Sigmoid colon (tissue), 7 donors: ENCODE data around the gene LEF1. TPM values are rescaled to one million over a fixed set of nuclear protein-coding genes. Genes with fewer than 3 reads are reported as not detected.

ENCODE experiments used
- DNase-seq: peaks from one replicate; pipeline ENCODE4 v3.0.0-alpha.2; 2019
- H3K27ac ChIP-seq, 4 donors: fragments of 200-600 bp; sonication (generic); one replicate each; pipeline ENCODE4 v1.5.1; 2016 to 2019; ENCODE audit warnings: mild to moderate bottlenecking in 1 of 4
- H3K27me3 ChIP-seq, 3 donors: fragments of 200-600 bp; sonication (generic); one replicate each; pipeline ENCODE4 v1.5.1; 2019; ENCODE audit warnings: mild to moderate bottlenecking in 1 of 3
- H3K36me3 ChIP-seq, 4 donors: fragments of 200-600 bp; sonication (generic); one replicate each; pipeline ENCODE4 v1.5.1; 2016 to 2019
- H3K4me1 ChIP-seq, 4 donors: fragments of 200-600 bp; sonication (generic); one replicate each; pipeline ENCODE4 v1.5.1; 2017 to 2019
- H3K4me3 ChIP-seq, 4 donors: fragments of 200-600 bp; sonication (generic); one replicate each; pipeline ENCODE4 v1.5.1; 2017 to 2019; ENCODE audit warnings: mild to moderate bottlenecking in 2 of 4, moderate library complexity in 1 of 4
- H3K9me3 ChIP-seq, 4 donors: fragments of 200-600 bp in 3 of 4; sonication (generic) in 3 of 4; one replicate each; pipeline versions ENCODE4 v1.5.1 to v1.6.1; 2013 to 2019
- CTCF ChIP-seq, 4 experiments: fragments of 450-650 bp in 3 of 4; fragments of 200-600 bp in 1 of 4; IDR thresholded peaks; one replicate each; pipeline ENCODE4 v1.5.1; 2016 to 2019; ENCODE audit warnings: antibody characterized with exemption in 4 of 4, mild to moderate bottlenecking in 3 of 4, moderate library complexity in 2 of 4
- EP300 ChIP-seq, 4 donors: sonication (generic); formaldehyde crosslinking; IDR thresholded peaks; one replicate each; pipeline ENCODE4 v1.6.1; 2017; ENCODE audit warnings: antibody characterized with exemption in 4 of 4
- POLR2A ChIP-seq, 2 donors: fragments of 450-650 bp; IDR thresholded peaks; one replicate each; pipeline ENCODE4 v1.6.1; 2016; ENCODE audit warnings: antibody characterized with exemption in 2 of 2, mild to moderate bottlenecking in 2 of 2, moderate library complexity in 2 of 2
- POLR2AphosphoS5 ChIP-seq, 4 donors: sonication (generic); formaldehyde crosslinking; IDR thresholded peaks; one replicate each; pipeline ENCODE4 v1.6.1; 2017; ENCODE audit warnings: antibody characterized with exemption in 4 of 4
- WGBS, 2 donors: extraction: QIAGEN DNeasy Blood & Tissue Kit; methylation state at CpG; one replicate each; pipeline ENCODE4 v1.1.7; 2013; 5-methylcytosine and 5-hydroxymethylcytosine counted together
- intact Hi-C: fragments of 100-400 bp; cut with DNase I; formaldehyde crosslinking; loops from one replicate; pipeline ENCODE4 v1.15.1; 2023
- polyA plus RNA-seq, 3 donors: library from polyadenylated mRNA; stranded (reverse); fragments of 200-250 nt; gene quantifications; one replicate each; pipeline ENCODE4 v1.2.3, GENCODE V29; 2013
- total RNA-seq, 4 donors: library from RNA; depleted of rRNA; stranded (reverse); fragments of >200 nt; gene quantifications; one replicate each; pipeline ENCODE4 v1.1.0, GENCODE V29; 2016
- donor health status: healthy with polysubstance abuse.
- donor health status: Bipolar disorder and iron deficiency.
- donor health status: healthy.

Gene LEF1
- total and polyA plus RNA-seq, 7 donors, result 0.83 to 25.3 (median 3.2) TPM; not detected in 1

DNA sequence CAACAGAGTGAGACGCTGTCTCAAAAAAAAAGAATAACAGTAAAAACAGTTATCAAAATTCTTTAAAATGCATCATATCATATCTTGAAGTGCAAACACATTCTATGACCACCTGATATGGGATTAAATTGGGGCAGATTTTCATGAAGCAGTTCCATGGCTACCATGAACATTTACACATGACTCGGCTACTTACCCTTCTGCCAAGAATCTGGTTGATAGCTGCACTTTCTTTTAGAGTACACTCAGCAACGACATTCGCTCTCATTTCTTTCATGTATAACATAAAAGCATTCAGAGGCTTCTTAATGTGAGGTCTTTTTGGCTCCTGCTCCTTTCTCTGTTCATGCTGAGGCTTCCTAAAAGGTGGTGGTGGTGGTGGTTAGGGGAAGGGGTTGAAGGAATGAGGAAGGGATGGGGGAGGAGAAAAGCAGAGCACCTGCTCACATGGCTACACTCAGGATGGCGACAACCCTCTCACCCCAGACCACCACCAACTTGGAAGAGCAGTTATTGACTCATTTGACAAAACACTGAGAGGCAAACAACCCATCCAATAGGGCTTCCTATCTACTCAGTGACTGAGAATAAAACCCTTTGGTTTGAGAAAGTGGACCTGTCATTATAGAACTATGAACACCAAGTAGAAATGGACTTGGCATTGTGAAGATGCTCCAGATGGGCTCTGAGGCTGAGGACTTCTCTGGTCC lies 90.6 kb downstream of the LEF1 start:
- Histone ChIP-seq H3K36me3 (no peaks in the 10 kb centered on the region), H3K4me1 (no peaks in the 10 kb centered on the region), H3K4me3 (no peak overlapping the region), H3K27ac (no peak overlapping the region), H3K27me3 (no peaks in the 10 kb centered on the region), H3K9me3 (no peaks in the 10 kb centered on the region)
- DNase-seq, result no peak
- TF ChIP-seq CTCF (IDR thresholded peaks at IDR 0.05), result no peak
- TF ChIP-seq EP300 (IDR thresholded peaks at IDR 0.05), result no peak
- no peak for TF ChIP-seq POLR2AphosphoS5 (IDR thresholded peaks at IDR 0.05)
- no peak for TF ChIP-seq POLR2A (IDR thresholded peaks at IDR 0.05)
- intact Hi-C loops, result no loop called here
- 73 to 80% methylated on average over 5 of the region's 5 CpGs for WGBS, 2 donors

GRCh38 chr4:108072300-108072699 lies 96.4 kb downstream of the LEF1 start:
- Histone ChIP-seq H3K4me1 (peaks cover 0 to 5% (median 0%) of the 10 kb centered on the region in 4 donors), H3K36me3 (no peaks in the 10 kb centered on the region), H3K27me3 (peaks cover 0 to 4% (median 0%) of the 10 kb centered on the region in 3 donors), H3K9me3 (no peaks in the 10 kb centered on the region), H3K4me3 (no peak overlapping the region), H3K27ac (no peak overlapping the region)
- intact Hi-C loops, result no loop called here
- DNase-seq, result no peak
- 19 to 36% methylated on average over 4 of the region's 4 CpGs for WGBS, 2 donors
- TF ChIP-seq POLR2A (IDR thresholded peaks at IDR 0.05) (no peak), POLR2AphosphoS5 (IDR thresholded peaks at IDR 0.05) (no peak), CTCF (IDR thresholded peaks at IDR 0.05) (no peak), EP300 (IDR thresholded peaks at IDR 0.05) (no peak)

DNA sequence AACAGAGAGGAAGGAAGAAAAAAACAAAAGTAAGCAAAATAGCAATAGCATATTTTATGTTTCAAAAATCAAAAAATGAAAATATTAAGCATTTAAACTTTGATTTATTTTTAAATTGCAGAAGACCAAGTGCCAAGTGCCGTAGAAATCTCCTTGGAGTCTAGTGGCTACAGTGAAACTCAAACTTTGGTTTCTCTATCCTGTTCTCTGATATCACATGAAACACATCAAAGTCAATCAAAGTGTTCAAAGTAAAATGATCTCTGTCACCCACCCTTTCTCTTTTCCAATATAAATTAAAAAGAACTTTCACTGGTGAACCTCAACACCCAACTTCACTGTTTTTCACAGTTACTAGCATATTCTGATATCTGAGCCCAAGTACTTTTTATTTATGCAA lies 98.0 kb downstream of the LEF1 start:
- WGBS, 2 donors, result 69 to 90% methylated on average over 1 of the region's 1 CpG
- H3K9me3 ChIP-seq, result no peaks in the 10 kb centered on the region
- intact Hi-C loops, result no loop called here
- peaks cover 0 to 4% (median 0%) of the 10 kb centered on the region in 3 donors for H3K27me3 ChIP-seq
- no peak for DNase-seq
- H3K36me3 ChIP-seq, result no peaks in the 10 kb centered on the region
- H3K27ac ChIP-seq, result no peak overlapping the region
- H3K4me1 ChIP-seq, result peaks cover 0 to 5% (median 0%) of the 10 kb centered on the region in 4 donors
- H3K4me3 ChIP-seq, result no peak overlapping the region
- TF ChIP-seq POLR2A (IDR thresholded peaks at IDR 0.05) (no peak), POLR2AphosphoS5 (IDR thresholded peaks at IDR 0.05) (no peak), EP300 (IDR thresholded peaks at IDR 0.05) (no peak), CTCF (IDR thresholded peaks at IDR 0.05) (no peak)

DNA sequence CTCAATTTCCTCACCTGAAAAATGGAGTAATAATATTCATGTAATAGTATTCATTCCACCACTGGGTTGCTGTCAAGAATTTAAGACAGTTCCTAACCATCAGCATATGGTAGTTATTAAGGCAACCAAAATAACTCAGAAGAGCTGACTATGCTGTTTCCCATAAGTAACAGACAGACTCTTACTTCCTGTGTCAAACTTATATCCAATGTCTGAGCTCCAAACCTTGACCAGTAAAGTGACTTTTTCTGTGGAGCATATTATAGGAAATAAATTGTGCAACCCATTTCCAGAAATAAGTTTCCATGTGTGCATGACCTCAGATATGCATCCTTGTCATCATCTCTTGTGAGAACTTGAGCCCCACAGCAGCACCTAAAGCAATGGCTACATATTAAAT lies 100.3 kb downstream of the LEF1 start:
- peaks cover 0 to 5% (median 0%) of the 10 kb centered on the region in 4 donors for H3K4me1 ChIP-seq
- intact Hi-C loops, result no loop called here
- no peak overlapping the region for H3K4me3 ChIP-seq
- TF ChIP-seq CTCF (IDR thresholded peaks at IDR 0.05), result no peak
- TF ChIP-seq EP300 (IDR thresholded peaks at IDR 0.05), result no peak
- no peak for TF ChIP-seq POLR2A (IDR thresholded peaks at IDR 0.05)
- TF ChIP-seq POLR2AphosphoS5 (IDR thresholded peaks at IDR 0.05), result no peak
- peaks cover 0 to 4% (median 0%) of the 10 kb centered on the region in 3 donors for H3K27me3 ChIP-seq
- no peaks in the 10 kb centered on the region for H3K9me3 ChIP-seq
- H3K27ac ChIP-seq, result no peak overlapping the region
- DNase-seq, result no peak
- no peaks in the 10 kb centered on the region for H3K36me3 ChIP-seq
